HL-60 (cell line): Measurements from ENCODE around the gene HADH.

Experiments used
- CTCF ChIP-seq: IDR thresholded peaks from one replicate; pipeline ENCODE4 v1.5.1; 2011; ENCODE audit warnings: low read length, control low read depth, inconsistent platforms; ENCODE audit not compliant: insufficient read depth
- POLR2AphosphoS5 ChIP-seq: IDR thresholded peaks from 2 replicates; pipeline ENCODE4 v1.6.1; 2012; ENCODE audit warnings: low read depth

- TF ChIP-seq POLR2AphosphoS5 = no peak
- no peak for TF ChIP-seq CTCF
Measured at GRCh38 chr4:108006361-108006760, 16.7 kb downstream of the HADH start.
